HEK293 (cell line): ENCODE data around the gene C1QBP.

Source experiments
- CTCF ChIP-seq: fragments of 450-650 bp; formaldehyde crosslinking; IDR thresholded peaks from 2 replicates; pipeline ENCODE4 v1.5.1; 2016; ENCODE audit warnings: missing biosample characterization, missing genetic modification characterization
- PRDM10 ChIP-seq: fragments of 450-650 bp; formaldehyde crosslinking; IDR thresholded peaks from 2 replicates; pipeline ENCODE4 v1.5.1; 2016; ENCODE audit warnings: missing biosample characterization, missing genetic modification characterization
- ZEB2 ChIP-seq: fragments of 450-650 bp; formaldehyde crosslinking; IDR thresholded peaks from 2 replicates; pipeline ENCODE4 v1.5.1; 2016; ENCODE audit warnings: missing biosample characterization, missing genetic modification characterization
- ZNF677 ChIP-seq: fragments of 450-650 bp; IDR thresholded peaks from 2 replicates; pipeline ENCODE4 v1.5.0; 2018; ENCODE audit warnings: missing biosample characterization, mild to moderate bottlenecking, missing genetic modification characterization, moderate library complexity

- TF ChIP-seq ZNF677 (tag by site-specific recombination) (no peak), PRDM10 (tag by site-specific recombination) (no peak), ZEB2 (no peak), CTCF (tag by site-specific recombination) (no peak)
Measured at GRCh38 chr17:5422505-5422904, 16.4 kb downstream of the C1QBP start.
